ENCODE results near the gene OR10G7. TPM values are rescaled to one million over a fixed set of nuclear protein-coding genes. Genes with fewer than 3 reads are reported as not detected.

Gene OR10G7, protein sequence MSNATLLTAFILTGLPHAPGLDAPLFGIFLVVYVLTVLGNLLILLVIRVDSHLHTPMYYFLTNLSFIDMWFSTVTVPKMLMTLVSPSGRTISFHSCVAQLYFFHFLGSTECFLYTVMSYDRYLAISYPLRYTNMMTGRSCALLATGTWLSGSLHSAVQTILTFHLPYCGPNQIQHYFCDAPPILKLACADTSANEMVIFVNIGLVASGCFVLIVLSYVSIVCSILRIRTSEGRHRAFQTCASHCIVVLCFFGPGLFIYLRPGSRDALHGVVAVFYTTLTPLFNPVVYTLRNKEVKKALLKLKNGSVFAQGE
- total RNA-seq, result not detected

DNA sequence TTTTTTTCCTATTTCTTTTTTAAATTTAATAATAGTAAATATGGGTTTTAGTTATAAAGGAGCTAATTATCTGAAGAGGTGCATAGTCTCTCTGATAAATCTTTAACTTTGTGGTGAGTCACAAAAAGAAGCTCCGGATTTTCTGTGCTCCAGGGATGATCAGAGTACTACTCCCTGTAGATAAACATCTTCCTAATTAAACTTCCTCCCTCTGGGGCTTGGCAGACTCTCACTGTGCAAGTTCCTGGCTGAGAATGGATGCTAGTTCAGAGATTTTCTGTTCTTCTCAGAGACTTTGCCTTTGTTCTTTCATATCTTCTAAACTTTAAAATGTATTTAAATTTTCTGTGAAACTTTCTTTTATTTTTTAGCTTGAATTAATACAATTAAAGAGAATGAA, at the start of gene OR10G7:
Gene OR10G7 (minus strand): TSS at position 72 of the 400 bp plus-strand sequence. CDS start 2,324 bp downstream, outside the sequence.
- Mint-ChIP-seq H3K36me3 (ENCODE audit: insufficient read depth) (no peaks in the 10 kb centered on the region), H3K4me3 (no peak within 1 kb of the TSS), H3K27me3 (ENCODE audit: low read depth) (no peaks in the 10 kb centered on the region), H3K9me3 (no peaks in the 10 kb centered on the region), H3K4me1 (ENCODE audit: low read depth) (no peaks in the 10 kb centered on the region)
- ATAC-seq, result no peak
- no peak for DNase-seq

GRCh38 chr11:124085997-124086846, 45.1 kb upstream of the OR10G7 start:
- no peak overlapping the region for H3K4me3 Mint-ChIP-seq
- no peak for ATAC-seq
- no peaks in the 10 kb centered on the region for H3K4me1 Mint-ChIP-seq (ENCODE audit: low read depth)
- H3K9me3 Mint-ChIP-seq, result no peaks in the 10 kb centered on the region
- no peaks in the 10 kb centered on the region for H3K36me3 Mint-ChIP-seq (ENCODE audit: insufficient read depth)
- DNase-seq, result no peak
- peaks cover 7% of the 10 kb centered on the region for H3K27me3 Mint-ChIP-seq (ENCODE audit: low read depth)

DNA sequence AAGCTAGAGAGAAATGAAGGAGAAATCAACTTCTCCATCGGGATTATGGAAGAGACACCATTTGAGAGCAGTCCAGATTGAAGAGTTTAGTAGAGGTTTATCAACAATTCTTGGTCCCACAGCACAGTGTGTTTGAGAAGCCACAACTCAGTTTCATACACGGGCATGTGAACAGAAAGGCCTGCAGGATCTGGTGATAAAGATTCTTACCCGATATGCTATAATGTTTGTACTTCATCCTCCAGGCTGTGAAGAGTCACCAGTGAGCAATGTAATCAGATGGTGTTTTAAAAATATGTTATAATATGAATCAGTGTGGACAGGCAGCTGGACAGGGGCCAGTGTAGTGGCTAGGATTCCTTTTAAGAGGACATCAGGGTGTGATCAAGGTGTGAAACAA, 44.5 kb upstream of the OR10G7 start:
- DNase-seq (no peak), ATAC-seq (no peak)
- H3K36me3 Mint-ChIP-seq (ENCODE audit: insufficient read depth), result no peaks in the 10 kb centered on the region
- no peaks in the 10 kb centered on the region for H3K9me3 Mint-ChIP-seq
- no peaks in the 10 kb centered on the region for H3K4me1 Mint-ChIP-seq (ENCODE audit: low read depth)
- H3K27me3 Mint-ChIP-seq (ENCODE audit: low read depth), result peaks cover 9% of the 10 kb centered on the region
- no peak overlapping the region for H3K4me3 Mint-ChIP-seq

DNA sequence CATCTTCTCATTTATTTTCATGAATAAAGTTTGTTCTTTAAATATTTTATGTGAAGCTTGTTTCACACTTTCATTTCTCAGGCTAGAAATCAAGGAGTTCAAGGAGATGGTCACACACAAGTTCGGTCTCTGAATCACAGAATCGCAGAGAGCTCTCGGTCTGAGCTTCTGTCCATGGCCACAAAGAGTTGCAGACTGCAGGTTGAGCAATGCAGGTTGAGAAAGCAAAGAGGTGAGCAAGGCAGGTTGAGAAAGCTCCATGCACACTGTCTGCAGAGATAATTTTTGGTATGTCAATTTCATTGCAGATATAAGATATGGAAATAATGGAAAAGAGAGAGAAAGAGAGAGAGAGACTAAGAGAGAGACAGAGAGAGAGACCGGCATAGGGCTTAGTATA, 41.2 kb upstream of the OR10G7 start:
- Mint-ChIP-seq H3K36me3 (ENCODE audit: insufficient read depth) (no peaks in the 10 kb centered on the region), H3K4me1 (ENCODE audit: low read depth) (no peaks in the 10 kb centered on the region), H3K27me3 (ENCODE audit: low read depth) (peaks cover 10% of the 10 kb centered on the region), H3K9me3 (no peaks in the 10 kb centered on the region), H3K4me3 (no peak overlapping the region)
- ATAC-seq, result no peak
- DNase-seq, result no peak

DNA sequence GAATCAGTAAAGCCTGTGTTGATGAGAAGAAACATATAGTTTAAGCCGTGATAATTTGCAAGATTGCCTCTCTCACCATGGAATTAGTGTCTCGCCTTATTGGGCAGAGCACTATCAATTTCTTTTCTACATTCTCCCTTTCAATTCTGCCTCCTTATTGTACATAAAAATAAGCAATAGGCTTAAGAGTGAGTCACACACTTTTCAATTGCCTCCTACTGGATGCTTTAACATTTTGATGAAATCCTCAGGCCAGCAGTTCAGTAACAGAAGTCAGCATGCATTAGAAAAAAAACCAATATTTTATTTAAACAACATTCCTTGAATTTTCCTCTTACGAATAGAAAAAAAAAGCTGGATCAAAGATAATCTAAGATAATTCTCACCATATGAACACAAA, 40.4 kb upstream of the OR10G7 start:
- ATAC-seq (no peak), DNase-seq (no peak)
- no peaks in the 10 kb centered on the region for H3K9me3 Mint-ChIP-seq
- H3K36me3 Mint-ChIP-seq (ENCODE audit: insufficient read depth), result no peaks in the 10 kb centered on the region
- no peak overlapping the region for H3K4me3 Mint-ChIP-seq
- H3K27me3 Mint-ChIP-seq (ENCODE audit: low read depth), result peaks cover 16% of the 10 kb centered on the region
- peaks cover 2% of the 10 kb centered on the region for H3K4me1 Mint-ChIP-seq (ENCODE audit: low read depth)

GRCh38 chr11:124080327-124081001, 39.3 kb upstream of the OR10G7 start:
- H3K9me3 Mint-ChIP-seq, result no peaks in the 10 kb centered on the region
- DNase-seq (no peak), ATAC-seq (no peak)
- H3K4me1 Mint-ChIP-seq (ENCODE audit: low read depth), result peaks cover 4% of the 10 kb centered on the region
- H3K27me3 Mint-ChIP-seq (ENCODE audit: low read depth), result peaks cover 20% of the 10 kb centered on the region
- H3K4me3 Mint-ChIP-seq, result no peak overlapping the region
- no peaks in the 10 kb centered on the region for H3K36me3 Mint-ChIP-seq (ENCODE audit: insufficient read depth)

DNA sequence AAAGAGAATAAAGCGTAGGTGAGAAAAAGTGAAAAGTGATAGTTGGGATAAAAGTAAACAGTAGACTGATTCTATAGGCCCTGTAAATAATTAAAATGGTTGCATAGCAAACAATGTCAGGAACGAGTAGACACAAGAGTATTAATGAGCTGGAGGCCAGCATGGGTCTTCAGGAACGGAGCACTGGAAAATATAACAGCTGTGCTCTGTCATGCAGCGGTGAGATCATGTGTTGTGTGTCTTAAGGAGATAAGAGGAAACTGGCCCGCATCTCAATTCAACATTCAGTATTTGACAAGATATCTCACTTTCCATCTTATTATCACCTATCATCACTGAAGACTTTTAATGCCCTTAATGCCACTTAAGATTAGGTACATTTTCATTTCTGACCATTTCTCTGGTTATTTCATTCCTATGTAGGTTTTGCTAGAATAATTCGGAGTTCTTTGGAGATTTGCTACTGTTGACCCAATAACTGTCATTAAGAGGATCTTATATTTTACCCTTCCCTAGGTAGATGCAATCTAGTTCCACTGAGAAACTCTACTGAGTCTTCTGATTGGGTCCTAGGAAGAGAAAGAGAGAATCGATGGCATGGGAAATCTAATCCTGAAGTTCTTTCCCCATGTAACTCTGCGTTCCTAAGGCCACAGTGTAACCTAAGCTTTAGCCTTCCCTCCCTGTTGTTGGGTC, 38.7 kb upstream of the OR10G7 start:
- Mint-ChIP-seq H3K27me3 (ENCODE audit: low read depth) (peaks cover 20% of the 10 kb centered on the region), H3K36me3 (ENCODE audit: insufficient read depth) (no peaks in the 10 kb centered on the region), H3K9me3 (no peaks in the 10 kb centered on the region), H3K4me1 (ENCODE audit: low read depth) (peaks cover 4% of the 10 kb centered on the region), H3K4me3 (no peak overlapping the region)
- no peak for ATAC-seq
- DNase-seq, result no peak

DNA sequence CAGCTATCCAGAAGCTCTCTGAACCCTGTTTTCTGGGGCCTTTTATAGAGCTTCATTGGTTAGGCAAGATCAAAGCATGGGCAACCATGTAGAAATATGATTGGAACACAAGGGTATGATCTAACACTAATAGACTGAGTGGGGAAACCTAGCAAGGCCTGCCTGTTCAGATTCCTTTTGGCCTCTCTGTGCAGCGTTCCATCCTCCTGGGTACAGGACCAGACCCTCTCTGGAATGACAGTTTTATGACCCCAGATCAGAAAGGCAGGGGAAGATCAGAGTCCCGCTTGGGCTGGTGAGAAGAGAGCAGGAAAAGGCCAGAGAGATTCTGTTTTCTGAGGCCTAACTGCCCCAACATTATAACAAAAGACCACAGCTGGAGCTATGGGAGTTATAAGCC, 37.5 kb upstream of the OR10G7 start:
- H3K4me1 Mint-ChIP-seq (ENCODE audit: low read depth), result peaks cover 4% of the 10 kb centered on the region
- no peaks in the 10 kb centered on the region for H3K9me3 Mint-ChIP-seq
- H3K27me3 Mint-ChIP-seq (ENCODE audit: low read depth), result peaks cover 20% of the 10 kb centered on the region
- ATAC-seq, result no peak
- no peak overlapping the region for H3K4me3 Mint-ChIP-seq
- no peaks in the 10 kb centered on the region for H3K36me3 Mint-ChIP-seq (ENCODE audit: insufficient read depth)
- DNase-seq, result no peak

DNA sequence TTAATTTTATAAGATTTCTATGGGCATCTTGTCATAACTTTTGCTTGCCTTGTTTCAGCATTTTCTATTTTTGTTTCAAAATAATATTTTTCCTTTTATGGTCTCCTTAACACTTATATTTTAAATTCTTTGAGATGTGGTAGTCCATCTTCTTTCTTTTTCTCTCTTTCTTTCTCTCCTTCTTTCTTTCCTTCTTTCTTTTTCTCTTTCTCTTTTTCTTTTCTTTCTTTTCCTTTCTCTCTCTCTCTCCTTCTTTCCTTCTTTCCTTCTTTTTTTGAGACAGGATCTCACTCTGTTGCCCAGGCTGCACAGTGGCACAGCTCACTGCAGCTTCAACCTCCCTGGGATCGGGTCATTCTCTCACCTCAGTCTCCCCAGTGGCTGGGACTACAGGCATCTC, 36.1 kb upstream of the OR10G7 start:
- H3K9me3 Mint-ChIP-seq, result no peaks in the 10 kb centered on the region
- peaks cover 4% of the 10 kb centered on the region for H3K4me1 Mint-ChIP-seq (ENCODE audit: low read depth)
- DNase-seq, result no peak
- peaks cover 19% of the 10 kb centered on the region for H3K27me3 Mint-ChIP-seq (ENCODE audit: low read depth)
- no peak for ATAC-seq
- H3K36me3 Mint-ChIP-seq (ENCODE audit: insufficient read depth), result no peaks in the 10 kb centered on the region
- peak overlapping the region; percentile 24 for H3K4me3 Mint-ChIP-seq

DNA sequence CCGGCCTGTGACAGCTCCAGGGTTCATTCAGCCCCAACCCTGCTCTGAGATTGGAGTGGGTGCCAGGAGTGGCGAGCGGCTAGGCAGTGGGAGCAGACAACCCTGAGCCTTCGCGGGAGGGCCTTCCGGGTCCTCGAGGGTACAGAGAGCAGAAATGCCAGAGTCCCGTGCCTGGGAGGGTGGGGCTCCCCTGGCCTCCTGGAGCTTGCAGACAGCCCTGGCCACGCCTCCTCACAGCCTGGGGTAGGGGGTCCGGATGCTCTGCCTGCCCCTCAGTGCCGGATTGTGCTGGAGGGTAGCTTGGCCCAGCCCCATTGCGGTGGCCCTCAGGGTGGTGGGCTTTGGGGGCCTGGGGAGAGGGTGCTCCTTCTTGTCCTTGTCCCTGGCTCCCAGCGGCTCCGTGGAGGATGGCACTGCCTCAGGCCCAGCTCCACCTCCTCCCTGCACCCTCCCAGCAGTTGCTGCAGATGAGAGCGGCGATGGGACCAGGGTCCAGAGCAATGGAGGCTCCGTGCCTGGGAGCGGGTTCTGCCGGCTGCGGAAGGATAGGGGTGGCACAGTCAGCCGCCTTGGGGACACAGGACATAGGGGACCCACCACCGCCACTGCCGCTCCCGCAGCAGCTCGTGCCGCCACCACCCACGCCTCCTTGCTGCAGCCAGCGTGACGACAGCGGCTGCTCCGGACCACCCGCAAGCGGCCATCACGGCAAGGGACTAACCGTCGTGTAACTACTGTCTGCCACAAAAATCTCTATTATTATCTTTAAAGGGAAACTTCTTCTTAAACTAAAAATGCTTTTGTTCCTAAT, 34.9 kb upstream of the OR10G7 start:
- Mint-ChIP-seq H3K27me3 (ENCODE audit: low read depth) (peaks cover 18% of the 10 kb centered on the region), H3K36me3 (ENCODE audit: insufficient read depth) (no peaks in the 10 kb centered on the region), H3K4me3 (peak overlapping the region; percentile 52), H3K9me3 (no peaks in the 10 kb centered on the region), H3K4me1 (ENCODE audit: low read depth) (peaks cover 7% of the 10 kb centered on the region)
- no peak for DNase-seq
- ATAC-seq, result peak; percentile 52 to 62

DNA sequence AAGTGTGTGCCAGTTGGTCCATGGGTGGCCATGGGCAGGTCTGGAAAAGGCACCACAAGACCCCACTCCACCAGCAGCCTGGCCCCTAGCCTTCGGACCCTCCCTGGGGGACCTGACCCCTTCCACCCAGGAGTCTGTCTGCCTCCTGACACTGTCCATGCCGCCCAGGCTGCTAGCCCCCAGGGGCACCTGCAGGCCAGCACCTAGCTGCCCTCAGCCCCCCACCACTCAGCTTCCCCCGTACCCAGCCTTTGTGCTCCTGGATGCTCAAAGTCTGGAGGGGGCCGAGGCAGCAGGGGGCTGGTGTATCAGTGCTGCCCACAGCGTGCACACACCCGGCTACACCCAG, 34.3 kb upstream of the OR10G7 start:
- DNase-seq (no peak), ATAC-seq (peak in 1 of 2 donors; percentile 8)
- Mint-ChIP-seq H3K4me1 (ENCODE audit: low read depth) (peaks cover 9% of the 10 kb centered on the region), H3K36me3 (ENCODE audit: insufficient read depth) (no peaks in the 10 kb centered on the region), H3K27me3 (ENCODE audit: low read depth) (peaks cover 20% of the 10 kb centered on the region), H3K4me3 (no peak overlapping the region), H3K9me3 (no peaks in the 10 kb centered on the region)

DNA sequence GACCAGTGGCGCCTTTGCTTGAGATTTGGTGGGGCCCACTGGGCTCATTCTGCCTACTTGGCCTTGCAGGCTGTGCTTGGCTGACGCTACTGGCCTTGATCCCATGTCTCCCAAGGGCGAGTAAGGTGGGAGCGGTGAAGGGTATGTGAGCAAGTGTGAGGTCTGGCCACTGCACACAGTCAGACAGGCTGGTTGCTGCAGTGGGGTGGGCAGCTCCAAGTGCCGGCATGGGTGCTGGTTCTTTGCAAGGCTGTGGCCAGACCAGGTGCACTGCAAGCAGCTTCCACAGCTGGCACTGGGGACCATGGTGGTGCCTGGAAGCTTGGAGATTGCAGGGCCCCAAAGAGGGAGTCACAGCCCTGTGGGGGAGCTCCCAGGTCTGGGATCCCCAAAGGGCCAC, 33.4 kb upstream of the OR10G7 start:
- Mint-ChIP-seq H3K36me3 (ENCODE audit: insufficient read depth) (no peaks in the 10 kb centered on the region), H3K9me3 (no peaks in the 10 kb centered on the region), H3K4me1 (ENCODE audit: low read depth) (peaks cover 10% of the 10 kb centered on the region), H3K27me3 (ENCODE audit: low read depth) (peaks cover 28% of the 10 kb centered on the region), H3K4me3 (no peak overlapping the region)
- DNase-seq, result no peak
- no peak for ATAC-seq

- no peaks in the 10 kb centered on the region for H3K9me3 Mint-ChIP-seq
- peaks cover 17% of the 10 kb centered on the region for H3K4me1 Mint-ChIP-seq (ENCODE audit: low read depth)
- DNase-seq (no peak), ATAC-seq (no peak)
- no peaks in the 10 kb centered on the region for H3K36me3 Mint-ChIP-seq (ENCODE audit: insufficient read depth)
- H3K27me3 Mint-ChIP-seq (ENCODE audit: low read depth), result peaks cover 38% of the 10 kb centered on the region
- H3K4me3 Mint-ChIP-seq, result no peak overlapping the region
Measured at GRCh38 chr11:124072147-124072546, 31.0 kb upstream of the OR10G7 start.

- no peaks in the 10 kb centered on the region for H3K9me3 Mint-ChIP-seq
- DNase-seq (no peak), ATAC-seq (no peak)
- H3K4me3 Mint-ChIP-seq, result no peak overlapping the region
- H3K27me3 Mint-ChIP-seq (ENCODE audit: low read depth), result peaks cover 38% of the 10 kb centered on the region
- no peaks in the 10 kb centered on the region for H3K36me3 Mint-ChIP-seq (ENCODE audit: insufficient read depth)
- H3K4me1 Mint-ChIP-seq (ENCODE audit: low read depth), result peaks cover 16% of the 10 kb centered on the region
Measured at GRCh38 chr11:124071623-124071948, 30.5 kb upstream of the OR10G7 start.

All from activated T-cell treated with anti-CD3 and anti-CD28 coated beads, Interleukin-2, amount 50 U/mL, for 4 hours (primary cell).